Loucy (cell line): Measurements from ENCODE around the gene ZNF26.

Experiments
- EZH2phosphoT487 ChIP-seq: fragments of 200-600 bp; IDR thresholded peaks from 2 replicates; pipeline ENCODE4 v1.6.1; 2018; ENCODE audit warnings: antibody characterized with exemption, mild to moderate bottlenecking, moderate library complexity, borderline replicate concordance
- TF ChIP-seq, protein P1 (sequence below): fragments of 200-600 bp; sonication (generic); conservative IDR thresholded peaks from 2 replicates; pipeline ENCODE4 v1.5.1; 2014; ENCODE audit warnings: mild to moderate bottlenecking, antibody characterized with exemption, low read length

DNA sequence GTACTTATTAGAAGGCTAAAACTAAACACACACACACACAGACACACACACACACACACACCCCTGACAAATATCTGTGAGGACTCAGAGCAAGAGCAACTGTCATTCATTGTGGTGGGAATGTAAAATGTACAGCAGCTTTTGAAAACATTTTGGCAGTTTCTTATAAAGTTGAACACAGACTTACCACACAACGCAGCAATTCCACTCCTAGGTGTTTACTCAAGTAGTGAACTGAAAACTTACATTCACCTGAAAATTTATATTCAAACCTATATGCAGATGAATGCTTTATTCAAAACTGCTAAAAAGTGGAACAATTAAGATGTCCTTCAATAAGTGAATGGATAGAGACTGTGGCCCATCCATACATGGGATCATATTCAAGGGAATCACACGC lies 48.7 kb upstream of the ZNF26 start:
- TF ChIP-seq, protein P1, sequence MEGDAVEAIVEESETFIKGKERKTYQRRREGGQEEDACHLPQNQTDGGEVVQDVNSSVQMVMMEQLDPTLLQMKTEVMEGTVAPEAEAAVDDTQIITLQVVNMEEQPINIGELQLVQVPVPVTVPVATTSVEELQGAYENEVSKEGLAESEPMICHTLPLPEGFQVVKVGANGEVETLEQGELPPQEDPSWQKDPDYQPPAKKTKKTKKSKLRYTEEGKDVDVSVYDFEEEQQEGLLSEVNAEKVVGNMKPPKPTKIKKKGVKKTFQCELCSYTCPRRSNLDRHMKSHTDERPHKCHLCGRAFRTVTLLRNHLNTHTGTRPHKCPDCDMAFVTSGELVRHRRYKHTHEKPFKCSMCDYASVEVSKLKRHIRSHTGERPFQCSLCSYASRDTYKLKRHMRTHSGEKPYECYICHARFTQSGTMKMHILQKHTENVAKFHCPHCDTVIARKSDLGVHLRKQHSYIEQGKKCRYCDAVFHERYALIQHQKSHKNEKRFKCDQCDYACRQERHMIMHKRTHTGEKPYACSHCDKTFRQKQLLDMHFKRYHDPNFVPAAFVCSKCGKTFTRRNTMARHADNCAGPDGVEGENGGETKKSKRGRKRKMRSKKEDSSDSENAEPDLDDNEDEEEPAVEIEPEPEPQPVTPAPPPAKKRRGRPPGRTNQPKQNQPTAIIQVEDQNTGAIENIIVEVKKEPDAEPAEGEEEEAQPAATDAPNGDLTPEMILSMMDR = no peak
- TF ChIP-seq EZH2phosphoT487 = no peak
